Skin epidermis (tissue), 12 donors: ENCODE data around the gene ASTN2.
A peak's percentile ranks its signal among the peaks of the same experiment; 100 is the strongest.
"Not testable (repeated sequence)": the region's sequence is repeated elsewhere in the genome, so short reads cannot be mapped to it uniquely, and the experiment has no call there.

ENCODE experiments used
- H3K27ac ChIP-seq, 21 experiments: fragments of 200-600 bp; sonication (generic) in 11 of 21; one replicate each; pipeline ENCODE4 v1.5.0; 2020; ENCODE audit warnings: mild to moderate bottlenecking in 3 of 21, inconsistent platforms in 2 of 21, moderate library complexity in 2 of 21
- H3K4me3 ChIP-seq, 7 experiments: fragments of 200-600 bp; sonication (generic) in 2 of 7; one replicate each; pipeline ENCODE4 v1.5.0; 2020; ENCODE audit warnings: inconsistent platforms in 2 of 7, mild to moderate bottlenecking in 2 of 7, moderate library complexity in 1 of 7

ASTN2 gene

GRCh38 chr9:116471944-116472506, 942.8 kb downstream of the ASTN2 start:
- Histone ChIP-seq H3K4me3 (no peak overlapping the region), H3K27ac (peak overlapping the region in 3 of 21 experiments; percentile 25 to 71 (median 44))

- Histone ChIP-seq H3K4me3 (no peak overlapping the region), H3K27ac (peak overlapping the region in 9 of 21 experiments; percentile 11 to 71 (median 36))
Observed at GRCh38 chr9:116471093-116471906, 943.6 kb downstream of the ASTN2 start.

GRCh38 chr9:116468793-116469527, 945.9 kb downstream of the ASTN2 start:
- Histone ChIP-seq H3K4me3 (no peak overlapping the region), H3K27ac (no peak overlapping the region)

GRCh38 chr9:116468369-116468768, 946.5 kb downstream of the ASTN2 start:
- no peak overlapping the region for H3K27ac ChIP-seq
- H3K4me3 ChIP-seq, result no peak overlapping the region

- Histone ChIP-seq H3K4me3 (no peak overlapping the region), H3K27ac (no peak overlapping the region)
Observed at GRCh38 chr9:116467740-116468351, 947.0 kb downstream of the ASTN2 start.

- no peak overlapping the region for H3K4me3 ChIP-seq
- no peak overlapping the region for H3K27ac ChIP-seq
Observed at GRCh38 chr9:116466271-116467235, 948.3 kb downstream of the ASTN2 start.

- no peak overlapping the region for H3K4me3 ChIP-seq
- no peak overlapping the region for H3K27ac ChIP-seq
Observed at GRCh38 chr9:116465576-116466270, 949.1 kb downstream of the ASTN2 start.

- no peak overlapping the region for H3K4me3 ChIP-seq
- H3K27ac ChIP-seq, result no peak overlapping the region
Observed at GRCh38 chr9:116464987-116465571, 949.8 kb downstream of the ASTN2 start.

GRCh38 chr9:116464423-116464822, 950.4 kb downstream of the ASTN2 start:
- Histone ChIP-seq H3K27ac (no peak overlapping the region), H3K4me3 (no peak overlapping the region)

- Histone ChIP-seq H3K27ac (no peak overlapping the region), H3K4me3 (no peak overlapping the region)
Observed at GRCh38 chr9:116461632-116462031, 953.2 kb downstream of the ASTN2 start.

GRCh38 chr9:116460026-116460425, 954.8 kb downstream of the ASTN2 start:
- Histone ChIP-seq H3K4me3 (no peak overlapping the region), H3K27ac (no peak overlapping the region)

- Histone ChIP-seq H3K27ac (no peak overlapping the region), H3K4me3 (no peak overlapping the region)
Observed at GRCh38 chr9:116459576-116459975, 955.3 kb downstream of the ASTN2 start.

- Histone ChIP-seq H3K4me3 (no peak overlapping the region), H3K27ac (no peak overlapping the region)
Observed at GRCh38 chr9:116456490-116457088, 958.3 kb downstream of the ASTN2 start.

- H3K4me3 ChIP-seq, H3K27ac ChIP-seq: not testable (repeated sequence)
Observed at GRCh38 chr9:116454539-116454938, 960.3 kb downstream of the ASTN2 start.

GRCh38 chr9:116453785-116454184, 961.1 kb downstream of the ASTN2 start:
- Histone ChIP-seq H3K27ac (no peak overlapping the region), H3K4me3 (no peak overlapping the region)

GRCh38 chr9:116452634-116453033, 962.2 kb downstream of the ASTN2 start:
- Histone ChIP-seq H3K4me3 (no peak overlapping the region), H3K27ac (no peak overlapping the region)

GRCh38 chr9:116452227-116452626, 962.6 kb downstream of the ASTN2 start:
- H3K27ac ChIP-seq, result no peak overlapping the region
- H3K4me3 ChIP-seq, result no peak overlapping the region
